ENCODE measurements around the gene DUS2. TPM values are rescaled to one million over a fixed set of nuclear protein-coding genes. Genes with fewer than 3 reads are reported as not detected.

DUS2 gene
- polyA plus RNA-seq, 1 donor, result 10.1 TPM

- DNase-seq (ENCODE audit: low read depth), result no peak
Measured at GRCh38 chr16:68046106-68046505, 23.0 kb downstream of the DUS2 start.

DNA sequence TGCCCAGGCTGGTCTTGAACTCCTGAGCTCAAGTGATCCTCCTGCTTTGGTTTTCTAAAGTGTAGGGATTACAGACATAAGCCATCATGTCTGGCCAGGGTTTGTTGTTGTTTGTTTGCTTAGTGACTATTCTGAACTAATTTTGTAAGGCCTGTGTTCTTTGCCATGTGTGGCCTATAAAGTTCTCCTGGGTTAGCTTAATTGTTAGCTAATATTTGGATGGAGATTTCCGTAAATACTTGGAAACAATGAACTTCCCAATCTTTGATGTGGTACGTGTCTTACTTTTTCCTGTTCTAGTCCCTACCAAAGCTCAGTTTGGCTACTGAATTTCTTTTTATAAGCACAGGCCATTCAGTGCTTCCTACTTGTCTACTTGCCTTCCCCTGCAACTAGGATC is 24.9 kb downstream of the DUS2 start:
- no peak for DNase-seq (ENCODE audit: low read depth)

DNA sequence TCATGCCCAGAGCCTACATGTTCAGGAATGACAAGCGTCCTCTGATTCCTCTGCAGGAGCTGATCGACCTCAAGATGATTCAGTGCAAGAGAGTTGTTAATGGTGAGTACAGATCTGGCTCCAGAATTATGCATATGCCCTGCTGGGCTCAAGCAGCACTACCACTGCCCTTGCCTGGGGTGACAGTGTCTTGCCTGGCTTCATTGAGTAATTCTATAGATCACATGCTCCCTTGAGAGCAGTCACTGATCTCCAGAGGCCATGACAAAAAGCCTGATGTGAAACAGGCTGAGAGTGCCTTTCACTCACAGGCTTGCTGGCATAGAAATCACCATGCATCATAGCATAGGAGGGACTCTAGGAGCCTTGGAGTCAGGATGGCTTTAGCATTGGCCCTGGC is 26.4 kb downstream of the DUS2 start:
- DNase-seq (ENCODE audit: low read depth), result no peak

- DNase-seq (ENCODE audit: low read depth), result no peak
Measured at GRCh38 chr16:68055395-68055794, 32.3 kb downstream of the DUS2 start.

GRCh38 chr16:68059804-68060203 is 36.7 kb downstream of the DUS2 start:
- no peak for DNase-seq (ENCODE audit: low read depth)

DNA sequence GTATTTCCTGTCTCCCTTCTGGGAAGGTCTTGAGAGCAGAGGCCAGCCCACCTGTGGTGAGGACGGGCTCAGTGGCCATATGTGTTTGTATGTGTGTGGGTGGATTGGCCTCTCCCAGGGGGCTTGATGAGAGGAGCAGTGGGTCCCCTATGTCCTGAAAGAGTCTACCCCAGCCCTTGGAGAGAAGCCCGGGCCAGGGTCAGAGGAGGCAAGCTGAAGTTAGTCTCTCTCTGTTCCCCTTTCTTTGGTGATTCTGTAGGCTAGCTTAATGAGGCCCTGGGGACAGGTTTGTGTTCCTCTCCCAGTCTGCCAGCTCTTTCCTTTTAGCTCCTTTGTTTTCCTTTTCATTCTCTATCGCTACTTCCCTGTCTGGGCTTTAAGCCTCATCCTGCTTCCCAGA is 38.3 kb downstream of the DUS2 start:
- no peak for DNase-seq (ENCODE audit: low read depth)

GRCh38 chr16:68062910-68063393 is 39.9 kb downstream of the DUS2 start:
- no peak for DNase-seq (ENCODE audit: low read depth)

DNA sequence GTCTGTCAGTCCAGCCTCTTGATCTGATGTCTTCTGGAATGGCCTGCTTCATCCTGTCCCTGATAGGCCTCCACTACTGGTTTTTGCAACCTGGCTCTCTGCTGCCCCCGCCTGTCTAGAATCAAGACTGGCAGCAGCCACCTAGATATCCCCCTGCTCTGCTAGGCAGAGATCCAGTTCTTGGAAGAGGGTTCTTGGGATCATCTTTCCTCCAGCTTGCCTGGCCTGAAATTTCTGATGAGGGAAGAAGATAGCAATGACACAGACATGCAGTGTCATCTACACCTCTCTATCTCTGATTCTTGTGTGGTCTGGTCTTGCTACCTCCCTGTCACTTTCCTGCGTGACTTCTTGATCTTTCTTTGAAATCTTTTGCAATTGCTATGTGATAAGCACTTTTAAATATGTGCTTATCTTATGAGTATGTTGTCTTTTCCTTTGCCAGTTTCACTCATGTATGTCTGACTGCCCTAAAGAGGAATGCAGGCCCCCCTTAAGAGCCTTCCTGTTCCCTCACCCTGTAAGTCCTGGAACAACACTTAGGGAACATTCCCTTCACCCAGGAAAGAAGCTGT is 41.8 kb downstream of the DUS2 start:
- DNase-seq (ENCODE audit: low read depth), result no peak

DNA sequence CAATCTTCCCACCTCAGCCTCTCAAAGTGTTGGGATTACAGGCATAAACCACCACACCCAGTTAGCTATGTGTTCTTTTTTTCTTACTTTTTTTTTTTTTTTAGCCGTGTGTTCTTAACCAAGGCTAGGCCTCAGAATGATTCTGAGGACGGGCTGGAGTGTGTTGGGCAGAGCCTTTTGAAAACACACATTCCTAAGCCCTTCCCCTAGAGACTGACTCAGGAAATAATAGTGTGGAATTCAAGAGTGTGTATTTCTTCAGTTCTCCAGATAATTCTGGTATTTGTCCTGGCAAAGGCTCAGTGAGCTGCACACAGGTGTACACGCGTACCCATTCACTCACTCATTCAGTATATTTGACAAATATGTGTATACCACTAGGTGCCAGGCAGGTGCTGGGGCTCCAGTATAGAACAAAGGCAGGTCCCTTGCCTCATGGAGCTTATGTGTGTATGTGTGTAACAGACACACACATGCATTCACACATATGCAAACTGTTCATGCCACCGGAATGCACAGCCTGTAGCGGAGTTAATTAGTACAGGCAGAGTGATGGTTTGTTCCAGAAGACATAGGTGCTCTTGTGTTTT is 42.7 kb downstream of the DUS2 start:
- no peak for DNase-seq (ENCODE audit: low read depth)

- no peak for DNase-seq (ENCODE audit: low read depth)
Measured at GRCh38 chr16:68066763-68067162, 43.7 kb downstream of the DUS2 start.

DNA sequence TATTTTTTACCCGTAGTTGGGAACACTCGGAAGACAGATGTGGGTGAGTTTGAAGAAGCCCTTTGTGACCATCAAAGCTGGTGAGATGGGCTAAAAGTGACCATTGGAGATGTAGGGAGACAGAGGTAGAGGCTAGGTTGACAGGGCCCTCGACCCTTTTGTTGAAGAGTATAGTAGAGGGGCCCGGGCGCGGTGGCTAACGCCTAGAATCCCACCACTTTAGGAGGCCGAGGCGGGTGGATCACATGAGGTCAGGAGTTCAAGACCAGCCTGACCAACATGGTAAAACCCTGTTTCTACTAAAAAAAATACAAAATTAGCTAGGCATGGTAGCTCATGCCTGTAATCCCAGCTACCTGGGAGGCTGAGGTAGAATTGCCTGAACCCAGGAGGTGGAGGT is 45.8 kb downstream of the DUS2 start:
- DNase-seq (ENCODE audit: low read depth), result no peak

GRCh38 chr16:68069511-68070248 is 46.6 kb downstream of the DUS2 start:
- no peak for DNase-seq (ENCODE audit: low read depth)

- DNase-seq (ENCODE audit: low read depth), result no peak
Measured at GRCh38 chr16:68070249-68070730, 47.2 kb downstream of the DUS2 start.

- no peak for DNase-seq (ENCODE audit: low read depth)
Measured at GRCh38 chr16:68070806-68071517, 47.9 kb downstream of the DUS2 start.

DNA sequence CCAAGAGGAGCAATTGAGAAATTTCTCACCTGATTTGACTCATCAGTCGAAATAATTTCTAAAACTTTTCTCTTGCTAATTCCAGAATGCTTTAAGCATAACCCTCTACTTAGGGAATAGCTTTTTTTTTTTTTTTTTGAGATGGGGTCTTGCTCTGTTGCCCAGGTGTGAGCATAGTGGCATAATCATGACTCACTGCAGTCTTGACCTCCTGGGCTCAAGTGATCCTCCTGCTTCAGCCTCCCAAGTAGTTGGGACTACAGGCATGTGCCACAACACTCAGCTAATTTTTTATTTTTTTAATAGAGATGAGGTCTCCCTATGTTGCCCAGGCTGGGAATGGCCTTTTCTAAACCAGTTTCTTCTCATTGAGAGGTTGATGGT is 48.4 kb downstream of the DUS2 start:
- no peak for DNase-seq (ENCODE audit: low read depth)

GRCh38 chr16:68072038-68072695 is 49.1 kb downstream of the DUS2 start:
- DNase-seq (ENCODE audit: low read depth), result no peak

GRCh38 chr16:68073902-68074760 is 51.0 kb downstream of the DUS2 start:
- DNase-seq (ENCODE audit: low read depth), result no peak

GRCh38 chr16:68074850-68075555 is 51.9 kb downstream of the DUS2 start:
- DNase-seq (ENCODE audit: low read depth), result no peak

GRCh38 chr16:68075980-68076379 is 52.9 kb downstream of the DUS2 start:
- DNase-seq (ENCODE audit: low read depth), result no peak

DNA sequence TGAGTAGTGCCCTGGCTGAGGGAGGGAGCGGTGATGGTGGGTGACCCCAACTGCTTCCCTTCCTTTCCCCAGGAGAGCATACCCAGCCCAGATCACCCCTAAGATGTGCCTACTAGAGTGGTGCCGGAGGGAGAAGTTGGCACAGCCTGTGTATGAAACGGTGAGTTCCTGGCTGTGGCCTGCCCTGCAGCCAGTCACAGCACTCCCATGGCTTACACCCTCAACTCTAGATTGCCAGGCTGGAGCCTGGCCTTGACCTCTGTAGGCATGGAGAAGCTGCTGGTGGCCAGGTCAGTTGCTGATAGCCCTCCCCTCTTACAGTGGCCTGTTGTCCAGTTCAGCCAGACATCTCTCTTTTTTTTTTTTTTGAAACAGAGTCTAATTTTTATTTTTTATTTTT is 53.5 kb downstream of the DUS2 start:
- no peak for DNase-seq (ENCODE audit: low read depth)
